Loucy (cell line): Measurements from ENCODE around the gene PIAS2.

ENCODE experiments used
- H2AFZ ChIP-seq: fragments of 200-600 bp; sonication (generic); 2 replicates; pipeline ENCODE4 v1.6.0; 2016; ENCODE audit warnings: antibody characterized with exemption, mild to moderate bottlenecking, low read length, moderate library complexity
- H3F3A ChIP-seq: fragments of 200-600 bp; 2 replicates; pipeline ENCODE4 v1.6.0; 2016; ENCODE audit warnings: antibody characterized with exemption, low read depth, mild to moderate bottlenecking
- H3K27me3 ChIP-seq: fragments of 200-600 bp; sonication (generic); 2 replicates; pipeline ENCODE4 v1.6.1; 2014; ENCODE audit warnings: low read length, mild to moderate bottlenecking; ENCODE audit not compliant: insufficient read depth, poor library complexity, severe bottlenecking
- H3K36me3 ChIP-seq: fragments of 200-600 bp; sonication (generic); 2 replicates; pipeline ENCODE4 v1.6.1; 2016; ENCODE audit warnings: low read length; ENCODE audit not compliant: insufficient read depth
- H3K4me1 ChIP-seq: fragments of 200-600 bp; sonication (generic); 2 replicates; pipeline ENCODE4 v1.5.1; 2014; ENCODE audit warnings: low read length, mild to moderate bottlenecking; ENCODE audit not compliant: insufficient read depth, poor library complexity, severe bottlenecking
- H3K4me2 ChIP-seq: fragments of 200-600 bp; sonication (generic); 2 replicates; pipeline ENCODE4 v1.6.0; 2014; ENCODE audit warnings: antibody characterized with exemption, low read length, low read depth, mild to moderate bottlenecking; ENCODE audit not compliant: poor library complexity, severe bottlenecking
- H3K4me3 ChIP-seq: fragments of 200-600 bp; sonication (generic); 2 replicates; pipeline ENCODE4 v1.5.1; 2014; ENCODE audit warnings: low read length, mild to moderate bottlenecking, mixed read lengths; ENCODE audit not compliant: poor library complexity, severe bottlenecking
- H3K79me2 ChIP-seq: fragments of 200-600 bp; sonication (generic); 2 replicates; pipeline ENCODE4 v1.6.1; 2014; ENCODE audit warnings: low read length; ENCODE audit not compliant: insufficient read depth
- H3K9ac ChIP-seq: fragments of 200-600 bp; sonication (generic); 2 replicates; pipeline ENCODE4 v1.6.0; 2014; ENCODE audit warnings: mild to moderate bottlenecking, low read depth, low read length, moderate library complexity; ENCODE audit not compliant: poor library complexity, severe bottlenecking
- H3K9me2 ChIP-seq: fragments of 200-600 bp; sonication (generic); replicated peaks from 2 replicates; pipeline ENCODE4 v1.6.1; 2016; ENCODE audit warnings: low read depth, low read length, mixed read lengths
- H3K9me3 ChIP-seq: fragments of 200-600 bp; sonication (generic); 2 replicates; pipeline ENCODE4 v1.6.1; 2014; ENCODE audit warnings: mild to moderate bottlenecking, antibody characterized with exemption, low read length, low read depth; ENCODE audit not compliant: insufficient read depth
- H4K20me1 ChIP-seq: fragments of 200-600 bp; sonication (generic); 2 replicates; pipeline ENCODE4 v1.6.0; 2014; ENCODE audit warnings: antibody characterized with exemption, low read length, mild to moderate bottlenecking; ENCODE audit not compliant: insufficient read depth, poor library complexity, severe bottlenecking
- CTCF ChIP-seq: fragments of 200-600 bp; sonication (generic); conservative IDR thresholded peaks from 2 replicates; pipeline ENCODE4 v1.5.1; 2014; ENCODE audit warnings: mild to moderate bottlenecking, antibody characterized with exemption, low read length
- EZH2phosphoT487 ChIP-seq: fragments of 200-600 bp; IDR thresholded peaks from 2 replicates; pipeline ENCODE4 v1.6.1; 2018; ENCODE audit warnings: antibody characterized with exemption, mild to moderate bottlenecking, moderate library complexity, borderline replicate concordance

The PIAS2 gene

GRCh38 chr18:46886893-46887292, 30.4 kb downstream of the PIAS2 start:
- Histone ChIP-seq H3K9me3 (peaks cover 25% of the 10 kb centered on the region; the same call in 1 of the 2 replicates), H3F3A (no peaks in the 10 kb centered on the region), H3K79me2 (peaks cover 95% of the 10 kb centered on the region), H3K9ac (no peak overlapping the region), H3K4me3 (no peak overlapping the region), H2AFZ (no peak overlapping the region), H3K4me1 (peaks cover 5% of the 10 kb centered on the region), H3K27me3 (no peaks in the 10 kb centered on the region), H3K9me2 (no peaks in the 10 kb centered on the region), H3K36me3 (peaks cover 34% of the 10 kb centered on the region), H4K20me1 (peaks cover 23% of the 10 kb centered on the region), H3K4me2 (no peak overlapping the region)
- TF ChIP-seq EZH2phosphoT487 (no peak), CTCF (no peak)

GRCh38 chr18:46883180-46883579, 34.1 kb downstream of the PIAS2 start:
- Histone ChIP-seq H3K27me3 (no peaks in the 10 kb centered on the region), H3K4me1 (no peaks in the 10 kb centered on the region), H4K20me1 (peaks cover 12% of the 10 kb centered on the region), H3K79me2 (peaks cover 95% of the 10 kb centered on the region; the same call in 1 of the 2 replicates), H3K9me2 (no peaks in the 10 kb centered on the region), H3K9me3 (peaks cover 15% of the 10 kb centered on the region; the same call in 1 of the 2 replicates), H3K4me2 (no peak overlapping the region), H3K9ac (no peak overlapping the region), H2AFZ (no peak overlapping the region), H3K36me3 (peaks cover 21% of the 10 kb centered on the region), H3F3A (no peaks in the 10 kb centered on the region), H3K4me3 (no peak overlapping the region)
- no peak for TF ChIP-seq EZH2phosphoT487
- TF ChIP-seq CTCF, result no peak

GRCh38 chr18:46877329-46877987, 39.8 kb downstream of the PIAS2 start:
- H2AFZ ChIP-seq, result no peak overlapping the region
- H3F3A ChIP-seq, result no peaks in the 10 kb centered on the region
- no peak overlapping the region for H3K9ac ChIP-seq
- H4K20me1 ChIP-seq, result peaks cover 3% of the 10 kb centered on the region
- no peaks in the 10 kb centered on the region for H3K4me1 ChIP-seq
- H3K9me3 ChIP-seq, result peaks cover 18% of the 10 kb centered on the region; the same call in 1 of the 2 replicates
- peaks cover 34% of the 10 kb centered on the region for H3K36me3 ChIP-seq
- H3K9me2 ChIP-seq, result no peaks in the 10 kb centered on the region
- H3K79me2 ChIP-seq, result peaks cover 96% of the 10 kb centered on the region
- no peak for TF ChIP-seq CTCF
- TF ChIP-seq EZH2phosphoT487, result no peak
- H3K27me3 ChIP-seq, result no peaks in the 10 kb centered on the region
- H3K4me2 ChIP-seq, result no peak overlapping the region
- H3K4me3 ChIP-seq, result no peak overlapping the region
